HG02885 (cell line): Measurements from ENCODE around the gene PRPSAP1.
A peak's percentile ranks its signal among the peaks of the same experiment; 100 is the strongest.

Experiments used
- ATAC-seq: cut with Tn5 transposase; IDR thresholded peaks from one replicate; pipeline ENCODE4 v1.9.1; 2021; ENCODE audit warnings: mild to moderate bottlenecking; ENCODE audit not compliant: unreplicated experiment, poor library complexity

Gene PRPSAP1, protein sequence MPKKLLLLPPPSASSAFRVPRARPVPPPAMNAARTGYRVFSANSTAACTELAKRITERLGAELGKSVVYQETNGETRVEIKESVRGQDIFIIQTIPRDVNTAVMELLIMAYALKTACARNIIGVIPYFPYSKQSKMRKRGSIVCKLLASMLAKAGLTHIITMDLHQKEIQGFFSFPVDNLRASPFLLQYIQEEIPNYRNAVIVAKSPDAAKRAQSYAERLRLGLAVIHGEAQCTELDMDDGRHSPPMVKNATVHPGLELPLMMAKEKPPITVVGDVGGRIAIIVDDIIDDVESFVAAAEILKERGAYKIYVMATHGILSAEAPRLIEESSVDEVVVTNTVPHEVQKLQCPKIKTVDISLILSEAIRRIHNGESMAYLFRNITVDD

GRCh38 chr17:76353599-76354316 is at the start of gene PRPSAP1:
PRPSAP1 (minus strand) TSS chr17:76353916; CDS start chr17:76353703, 213 bp downstream.
- peak; percentile 91 for ATAC-seq

- no peak for ATAC-seq
These were observed 49.0 kb upstream of the PRPSAP1 start for GRCh38 chr17:76402711-76403110.

DNA sequence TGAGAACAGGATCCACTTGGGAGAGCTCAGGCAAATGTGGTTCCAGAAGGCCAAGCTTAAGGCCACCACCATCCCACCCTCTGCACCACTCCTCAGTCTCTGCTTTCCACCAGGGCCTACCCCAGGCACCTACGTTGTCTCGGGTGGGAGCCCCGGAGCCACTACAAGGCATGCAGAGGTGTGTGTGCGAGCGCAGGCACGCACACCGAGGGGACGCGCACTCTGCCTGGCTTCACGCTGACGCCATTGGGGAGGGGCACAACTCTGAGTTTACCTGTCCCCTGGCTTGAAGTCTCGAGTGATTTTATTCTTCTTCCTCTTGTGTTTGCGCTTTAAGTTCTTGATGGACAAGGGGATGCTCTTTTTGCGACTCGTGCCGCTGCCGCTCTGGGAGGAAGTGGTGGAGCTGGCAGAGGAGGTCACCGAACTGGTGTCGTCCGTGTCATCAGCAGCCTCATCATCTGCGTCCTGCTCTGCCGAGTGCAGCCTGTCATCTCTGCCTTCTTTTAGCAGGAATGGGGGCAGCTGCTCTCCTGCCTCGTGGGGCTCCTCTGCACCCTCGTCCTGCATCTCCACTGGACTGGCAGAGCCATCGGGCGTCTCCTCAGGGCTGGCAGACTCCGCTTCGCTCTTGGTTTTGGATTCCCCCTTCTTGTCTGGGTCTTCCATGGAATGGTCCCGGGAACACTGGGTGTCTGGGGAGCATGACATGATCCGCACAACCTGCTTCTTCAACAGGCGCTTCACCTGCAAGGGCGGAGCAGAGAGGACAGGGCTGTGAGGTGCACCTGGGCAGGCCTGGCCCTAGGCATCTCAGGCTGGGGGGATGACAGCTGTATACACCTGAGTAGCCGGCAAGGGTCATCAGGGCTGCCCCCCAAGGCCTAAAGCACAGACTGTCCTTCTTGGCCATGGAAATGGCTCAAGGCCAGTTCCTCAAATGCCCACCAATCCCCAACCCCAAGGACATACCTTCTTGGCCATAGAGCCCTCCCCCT is 45.8 kb upstream of the PRPSAP1 start:
- no peak for ATAC-seq

- ATAC-seq = no peak
These were observed 44.9 kb upstream of the PRPSAP1 start for GRCh38 chr17:76398523-76399174.

GRCh38 chr17:76397687-76398522 is 44.2 kb upstream of the PRPSAP1 start:
- no peak for ATAC-seq

DNA sequence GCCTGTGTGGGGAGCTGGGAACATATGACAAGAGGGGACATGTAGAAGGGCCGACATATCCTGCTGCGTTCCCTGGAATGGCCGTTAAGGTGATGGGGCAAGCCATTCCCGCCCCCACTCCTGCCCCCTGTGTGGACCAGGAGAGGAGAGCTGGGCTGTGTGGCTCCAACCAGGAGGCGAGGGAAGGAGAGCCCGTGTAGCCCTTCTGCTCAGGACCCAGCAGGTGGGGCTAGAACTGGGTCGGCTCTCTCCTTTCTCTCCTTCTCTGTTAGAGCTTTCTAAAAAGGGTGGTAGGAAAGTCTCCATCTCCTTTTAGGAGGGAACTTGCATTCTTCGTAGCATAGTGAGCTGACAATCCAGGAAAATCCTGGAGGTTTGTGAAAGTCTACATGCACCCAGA is 43.5 kb upstream of the PRPSAP1 start:
- ATAC-seq = no peak

GRCh38 chr17:76395980-76396379 is 42.3 kb upstream of the PRPSAP1 start:
- ATAC-seq = no peak

DNA sequence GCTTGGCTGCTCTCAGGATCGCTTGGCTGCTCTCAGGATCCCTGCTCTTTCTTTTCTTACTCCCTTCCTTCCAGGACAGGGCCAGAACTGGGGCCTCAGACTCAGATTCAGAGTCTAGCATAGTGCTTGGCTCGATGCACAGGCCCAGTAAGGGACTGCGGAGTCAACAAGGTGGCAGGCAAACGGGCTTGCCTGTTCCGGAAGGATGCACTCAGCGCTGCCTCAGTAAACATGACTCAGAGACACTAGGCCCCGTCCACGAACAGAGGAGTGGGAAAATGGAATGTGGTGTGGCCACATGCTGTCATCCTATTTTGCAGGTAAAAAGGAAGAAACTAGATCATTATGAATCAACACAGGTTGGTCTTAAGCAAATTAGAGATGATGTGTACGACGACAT is 40.5 kb upstream of the PRPSAP1 start:
- no peak for ATAC-seq

- ATAC-seq = no peak
These were observed 37.5 kb upstream of the PRPSAP1 start for GRCh38 chr17:76391200-76391715.

GRCh38 chr17:76390003-76390421 is 36.3 kb upstream of the PRPSAP1 start:
- no peak for ATAC-seq

DNA sequence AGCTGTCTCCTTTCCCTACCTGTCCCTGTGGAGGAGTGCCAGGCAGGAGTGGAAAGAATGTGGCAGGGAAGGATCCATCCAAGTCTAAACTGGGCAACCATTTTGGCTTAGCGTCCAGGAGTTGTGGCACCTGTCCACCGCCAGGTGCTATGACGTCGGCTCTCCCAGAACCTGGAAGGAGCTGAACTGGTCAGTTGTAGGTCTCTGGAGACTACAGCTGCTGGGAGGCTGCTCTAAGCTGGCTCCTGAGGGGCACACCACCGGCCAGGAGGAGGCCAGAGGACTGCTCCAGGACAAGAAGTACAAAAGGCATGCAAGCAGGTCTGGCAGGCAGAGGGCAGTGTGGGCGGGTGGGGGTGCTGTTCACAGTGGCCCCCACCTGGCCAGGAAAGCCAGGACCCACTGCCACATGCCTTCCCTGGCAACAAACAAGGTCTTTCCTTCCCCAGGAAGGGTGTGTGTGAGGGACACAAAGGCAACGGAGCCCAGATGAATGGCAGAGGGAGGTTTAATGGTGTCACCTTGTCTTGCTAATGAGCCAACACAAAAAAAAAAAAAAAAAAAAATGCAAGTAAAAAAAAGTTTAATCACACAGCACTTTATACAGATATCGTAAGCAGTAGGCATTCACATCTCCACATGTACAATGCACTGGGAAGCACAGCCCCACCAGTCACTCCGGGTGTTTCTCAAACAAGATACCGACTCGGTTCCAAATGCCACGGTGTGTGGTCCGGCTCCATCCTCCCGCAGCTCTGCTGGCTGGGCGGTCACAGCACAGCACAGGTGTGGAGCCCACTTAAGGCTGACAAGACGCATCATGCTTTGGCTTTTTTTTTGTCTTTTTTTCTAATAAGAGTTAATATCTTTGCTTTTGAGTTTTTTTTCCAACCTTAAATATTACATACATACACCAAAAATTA is 35.5 kb upstream of the PRPSAP1 start:
- ATAC-seq = no peak

- no peak for ATAC-seq
These were observed 33.5 kb upstream of the PRPSAP1 start for GRCh38 chr17:76386966-76387765.

GRCh38 chr17:76385892-76386786 is 32.4 kb upstream of the PRPSAP1 start:
- no peak for ATAC-seq

DNA sequence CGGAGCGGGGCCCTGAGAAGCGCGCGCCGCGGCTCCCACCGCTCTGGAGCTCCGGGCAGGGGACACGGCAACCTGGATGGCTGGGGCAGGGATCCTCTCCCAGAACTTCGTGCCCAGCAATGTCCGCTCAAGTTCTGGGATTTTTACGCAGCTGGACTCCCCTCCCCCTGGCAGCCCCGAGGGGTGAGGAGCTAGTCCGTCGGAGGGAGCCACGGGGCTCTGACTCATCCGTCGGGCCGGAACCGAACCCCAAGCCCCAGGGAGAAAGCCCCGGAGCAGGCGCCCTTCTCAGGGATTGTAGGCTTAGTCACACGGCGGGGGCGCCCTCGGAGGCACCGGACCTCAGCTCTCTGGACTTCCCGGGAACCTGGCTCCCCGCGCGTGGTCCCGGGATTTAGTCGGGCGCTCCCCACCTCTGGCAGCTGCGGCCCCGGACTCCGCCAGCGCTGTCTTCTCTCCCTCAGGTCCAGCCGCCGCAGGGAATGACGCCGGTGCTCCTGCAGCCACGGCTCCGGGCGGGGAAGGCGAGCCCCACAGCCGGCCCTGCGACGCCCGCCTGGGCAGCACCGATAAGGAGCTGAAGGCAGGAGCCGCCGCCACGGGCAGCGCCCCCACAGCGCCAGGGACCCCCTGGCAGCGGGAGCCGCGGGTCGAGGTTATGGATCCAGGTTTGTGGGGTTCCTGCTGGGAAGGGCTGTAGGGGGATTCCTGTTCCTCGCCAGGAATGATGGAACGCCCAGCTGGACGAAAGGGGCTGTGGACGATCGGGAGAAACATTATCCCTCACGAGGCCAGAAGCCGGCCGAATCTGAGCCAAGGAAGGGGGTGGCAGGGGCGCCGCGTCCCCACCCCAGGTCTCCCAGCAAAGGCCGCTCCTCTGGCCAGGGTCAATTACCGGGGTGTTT is 31.5 kb upstream of the PRPSAP1 start:
- no peak for ATAC-seq
